Neural progenitor cell (in vitro differentiated cells): ENCODE results near the gene ATP6V0C. TPM values are rescaled to one million over a fixed set of nuclear protein-coding genes. Genes with fewer than 3 reads are reported as not detected.

Experiments used
- DNase-seq: peaks from one replicate; pipeline ENCODE4 v3.0.0-alpha.2; 2016; ENCODE audit warnings: low spot score
- H2AFZ ChIP-seq: fragments of 200-600 bp; sonication (generic); replicated peaks from 2 replicates; pipeline ENCODE4 v1.6.1; 2016; ENCODE audit warnings: antibody characterized with exemption
- H3F3A ChIP-seq: fragments of 200-600 bp; sonication (generic); 2 replicates; pipeline ENCODE4 v1.6.1; 2016; ENCODE audit warnings: antibody characterized with exemption, low read depth
- H3K27ac ChIP-seq: fragments of 200-600 bp; sonication (generic); 2 replicates; pipeline ENCODE4 v1.5.1; 2016; ENCODE audit warnings: mild to moderate bottlenecking
- H3K27me3 ChIP-seq: fragments of 200-600 bp; sonication (generic); 2 replicates; pipeline ENCODE4 v1.6.1; 2016; ENCODE audit warnings: mild to moderate bottlenecking, moderate library complexity
- H3K36me3 ChIP-seq: fragments of 200-600 bp; sonication (generic); 2 replicates; pipeline ENCODE4 v1.5.1; 2016
- H3K4me1 ChIP-seq: fragments of 200-600 bp; sonication (generic); 2 replicates; pipeline ENCODE4 v1.6.1; 2016; ENCODE audit warnings: mixed run types
- H3K4me2 ChIP-seq: fragments of 200-600 bp; sonication (generic); 2 replicates; pipeline ENCODE4 v1.6.1; 2016
- H3K4me3 ChIP-seq: fragments of 200-600 bp; sonication (generic); 2 replicates; pipeline ENCODE4 v1.5.1; 2016
- H3K79me2 ChIP-seq: fragments of 200-600 bp; sonication (generic); 2 replicates; pipeline ENCODE4 v1.6.1; 2016; ENCODE audit warnings: low read depth
- H3K9ac ChIP-seq: fragments of 200-600 bp; sonication (generic); 2 replicates; pipeline ENCODE4 v1.6.1; 2016
- H3K9me3 ChIP-seq: fragments of 200-600 bp; sonication (generic); 2 replicates; pipeline ENCODE4 v1.5.1; 2016; ENCODE audit warnings: low read depth
- H4K20me1 ChIP-seq: fragments of 200-600 bp; sonication (generic); 2 replicates; pipeline ENCODE4 v1.6.1; 2016; ENCODE audit warnings: low read depth
- H3K27ac Mint-ChIP-seq: 3 replicates; pipeline ENCODE4 v1.8.0; 2021; ENCODE audit warnings: mixed read lengths
- H3K27me3 Mint-ChIP-seq: 2 replicates; pipeline ENCODE4 v1.8.0; 2022; ENCODE audit warnings: low read depth, mild to moderate bottlenecking, inconsistent platforms, moderate library complexity, mixed read lengths; ENCODE audit not compliant: insufficient read depth
- H3K36me3 Mint-ChIP-seq: 3 replicates; pipeline ENCODE4 v1.8.0; 2021; ENCODE audit warnings: mixed read lengths
- H3K4me1 Mint-ChIP-seq: 3 replicates; pipeline ENCODE4 v1.8.0; 2021; ENCODE audit warnings: mixed read lengths
- H3K4me3 Mint-ChIP-seq: 3 replicates; pipeline ENCODE4 v1.8.0; 2021; ENCODE audit warnings: mild to moderate bottlenecking, moderate library complexity, mixed read lengths
- H3K9me3 Mint-ChIP-seq: 3 replicates; pipeline ENCODE4 v1.8.0; 2020; ENCODE audit warnings: mixed read lengths
- CTCF ChIP-seq: fragments of 200-600 bp; sonication (generic); IDR thresholded peaks from 2 replicates; pipeline ENCODE4 v1.5.1; 2017; ENCODE audit warnings: antibody characterized with exemption, mild to moderate bottlenecking
- EZH2 ChIP-seq: fragments of 200-600 bp; sonication (generic); IDR thresholded peaks from 2 replicates; pipeline ENCODE4 v1.6.1; 2017; ENCODE audit warnings: antibody characterized with exemption, mild to moderate bottlenecking, moderate library complexity
- EZH2phosphoT487 ChIP-seq: fragments of 200-600 bp; sonication (generic); IDR thresholded peaks from 2 replicates; pipeline ENCODE4 v1.6.1; 2017; ENCODE audit warnings: antibody characterized with exemption
- total RNA-seq: library from RNA; depleted of rRNA; stranded (reverse); fragments of >200 nt; gene quantifications from 2 replicates; pipeline ENCODE4 v1.2.3, GENCODE V29; 2015; ENCODE audit warnings: low replicate concordance

The ATP6V0C gene
- total RNA-seq, 1 donor from 2014 or later, result 11.6 TPM

- Histone ChIP-seq H3F3A (peaks cover 14% of the 10 kb centered on the region), H3K4me2 (peak overlapping the region; percentile 21), H3K27me3 (no peaks in the 10 kb centered on the region), H3K9ac (no peak overlapping the region), H3K27ac (no peak overlapping the region), H3K9me3 (no peaks in the 10 kb centered on the region), H3K79me2 (peaks cover 25% of the 10 kb centered on the region), H3K4me3 (no peak overlapping the region), H3K36me3 (no peaks in the 10 kb centered on the region), H2AFZ (no peak overlapping the region), H3K4me1 (peaks cover 29% of the 10 kb centered on the region), H4K20me1 (peaks cover 20% of the 10 kb centered on the region)
- Mint-ChIP-seq H3K9me3 (no peaks in the 10 kb centered on the region), H3K4me1 (peaks cover 38% of the 10 kb centered on the region), H3K36me3 (no peaks in the 10 kb centered on the region), H3K27ac (peak overlapping the region; percentile 23), H3K4me3 (peak overlapping the region; percentile 19), H3K27me3 (peaks cover 15% of the 10 kb centered on the region)
- TF ChIP-seq EZH2phosphoT487 (no peak), EZH2 (no peak), CTCF (no peak)
- DNase-seq, result peak; percentile 40
These were observed 2.5 kb upstream of the ATP6V0C start for GRCh38 chr16:2511128-2511800.

GRCh38 chr16:2511996-2512734 lies 1.6 kb upstream of the ATP6V0C start:
- Histone ChIP-seq H3F3A (peaks cover 14% of the 10 kb centered on the region), H3K27me3 (no peaks in the 10 kb centered on the region), H3K9ac (no peak overlapping the region), H3K27ac (no peak overlapping the region), H3K4me1 (peaks cover 29% of the 10 kb centered on the region), H3K36me3 (no peaks in the 10 kb centered on the region), H2AFZ (no peak overlapping the region), H4K20me1 (peaks cover 29% of the 10 kb centered on the region), H3K4me3 (no peak overlapping the region), H3K79me2 (peaks cover 34% of the 10 kb centered on the region), H3K4me2 (peak overlapping the region; percentile 99), H3K9me3 (no peaks in the 10 kb centered on the region)
- Mint-ChIP-seq H3K27me3 (peaks cover 17% of the 10 kb centered on the region), H3K4me1 (peaks cover 47% of the 10 kb centered on the region), H3K9me3 (no peaks in the 10 kb centered on the region), H3K4me3 (peak overlapping the region; percentile 89), H3K27ac (peak overlapping the region; percentile 93), H3K36me3 (no peaks in the 10 kb centered on the region)
- DNase-seq, result no peak
- TF ChIP-seq CTCF, result no peak
- no peak for TF ChIP-seq EZH2phosphoT487
- TF ChIP-seq EZH2, result no peak

- Histone ChIP-seq H3K27ac (peak overlapping the region; percentile 100), H3K9me3 (no peaks in the 10 kb centered on the region), H4K20me1 (peaks cover 37% of the 10 kb centered on the region), H3K27me3 (no peaks in the 10 kb centered on the region), H2AFZ (peak overlapping the region; percentile 43), H3K4me1 (peaks cover 29% of the 10 kb centered on the region), H3K4me2 (peak overlapping the region; percentile 99), H3F3A (peaks cover 14% of the 10 kb centered on the region), H3K9ac (peak overlapping the region; percentile 98), H3K4me3 (peak overlapping the region; percentile 99), H3K36me3 (no peaks in the 10 kb centered on the region), H3K79me2 (peaks cover 41% of the 10 kb centered on the region)
- Mint-ChIP-seq H3K27ac (peak overlapping the region; percentile 93), H3K4me1 (peaks cover 51% of the 10 kb centered on the region), H3K27me3 (peaks cover 17% of the 10 kb centered on the region), H3K36me3 (no peaks in the 10 kb centered on the region), H3K9me3 (no peaks in the 10 kb centered on the region), H3K4me3 (peak overlapping the region; percentile 89)
- peak; percentile 67 for DNase-seq
- TF ChIP-seq CTCF (peak; percentile 48), EZH2 (no peak), EZH2phosphoT487 (no peak)
These were observed 882 bp upstream of the ATP6V0C start for GRCh38 chr16:2512735-2513404.
